GM12878 (cell line): ENCODE measurements around the gene DMAC2. TPM values are rescaled to one million over a fixed set of nuclear protein-coding genes. Genes with fewer than 3 reads are reported as not detected.

Experiments
- ATAC-seq: fragments of 200-7000 bp; cut with Tn5 transposase; 3 replicates; pipeline ENCODE4 v1.9.1; 2020; ENCODE audit warnings: mild to moderate bottlenecking, moderate library complexity
- BruUV-seq: library from RNA; stranded (reverse); fragments of 400-500 nt; replicated peaks from 2 replicates; lab custom pipeline; 2021; lab: Mats Ljungman, UMichigan
- CTCF ChIA-PET: fragments of 300-600 bp; sonication (Branson Sonifier 250); formaldehyde crosslinking; extraction: SDS; loops from one replicate; lab custom pipeline; 2021; ENCODE audit warnings: inconsistent platforms; lab: Yijun Ruan, JAX
- POLR2A ChIA-PET: fragments of 350-600 bp; formaldehyde crosslinking; extraction: SDS; loops from one replicate; lab custom pipeline; 2021; ENCODE audit warnings: inconsistent platforms; lab: Charles Lee
- RAD21 ChIA-PET: fragments of 300-600 bp; sonication (Branson Sonifier 250); formaldehyde crosslinking; loops from one replicate; lab custom pipeline; 2023; ENCODE audit warnings: antibody characterized with exemption; ENCODE audit not compliant: unreplicated experiment; lab: Charles Lee
- SMC1A ChIA-PET: fragments of 300-600 bp; sonication (Branson Sonifier 250); formaldehyde crosslinking; loops from one replicate; lab custom pipeline; 2023; ENCODE audit not compliant: unreplicated experiment, uncharacterized antibody; lab: Charles Lee
- DNase-seq: peaks from one replicate; pipeline ENCODE4 v3.0.0-alpha.2; 2011; ENCODE audit warnings: low read depth, low spot score
- FAIRE-seq: peaks from 3 replicates; lab custom pipeline; 2011; peaks lifted over from hg19 to GRCh38; lab: Jason Lieb, UNC
- H2AFZ ChIP-seq: 2 replicates; pipeline ENCODE4 v1.6.0; 2011; ENCODE audit warnings: low read depth, low read length, control low read depth; ENCODE audit not compliant: control insufficient read depth
- H3K27ac ChIP-seq: 2 replicates; pipeline ENCODE4 v1.5.1; 2011; ENCODE audit warnings: control low read depth; ENCODE audit not compliant: control insufficient read depth, insufficient read depth
- H3K27me3 ChIP-seq, 2 experiments: replicated peaks in 1 of 2; 2 replicates each; pipeline versions ENCODE4 v1.6.0 to v1.6.1; 2011; ENCODE audit warnings: low read length in 1 of 2; ENCODE audit not compliant: control insufficient read depth in 2 of 2, insufficient read depth in 2 of 2
- H3K36me3 ChIP-seq, 2 experiments: 2 replicates each; pipeline ENCODE4 v1.5.1; 2011; ENCODE audit warnings: low read length in 1 of 2; ENCODE audit not compliant: control insufficient read depth in 2 of 2, insufficient read depth in 2 of 2
- H3K4me1 ChIP-seq: 2 replicates; pipeline ENCODE4 v1.6.1; 2011; ENCODE audit warnings: mild to moderate bottlenecking, low read length, moderate library complexity, mixed read lengths; ENCODE audit not compliant: control insufficient read depth, insufficient read depth
- H3K4me2 ChIP-seq: 2 replicates; pipeline ENCODE4 v1.6.0; 2011; ENCODE audit warnings: control low read depth; ENCODE audit not compliant: control insufficient read depth, insufficient read depth
- H3K4me3 ChIP-seq: fragments of 200-600 bp; sonication (generic); 2 replicates; pipeline ENCODE4 v1.5.1; 2016
- H3K79me2 ChIP-seq: 2 replicates; pipeline ENCODE4 v1.6.0; 2011; ENCODE audit warnings: low read length; ENCODE audit not compliant: control insufficient read depth, insufficient read depth
- H3K9ac ChIP-seq: 2 replicates; pipeline ENCODE4 v1.8.0; 2011; ENCODE audit warnings: low read length, control low read depth, mixed read lengths; ENCODE audit not compliant: control insufficient read depth, insufficient read depth
- H3K9me3 ChIP-seq: replicated peaks from 3 replicates; pipeline ENCODE4 v1.5.1; 2011; ENCODE audit warnings: mild to moderate bottlenecking, low read length; ENCODE audit not compliant: control insufficient read depth, insufficient read depth
- H4K20me1 ChIP-seq: 2 replicates; pipeline ENCODE4 v1.6.0; 2011; ENCODE audit not compliant: control insufficient read depth, insufficient read depth
- DPF2 ChIP-seq: fragments of 450-650 bp; IDR thresholded peaks from 2 replicates; pipeline ENCODE4 v1.6.1; 2017; ENCODE audit warnings: mild to moderate bottlenecking
- EED ChIP-seq: sonication (generic); IDR thresholded peaks from 2 replicates; pipeline ENCODE4 v1.6.1; 2016; ENCODE audit warnings: antibody characterized with exemption, low read depth
- IKZF2 ChIP-seq, 2 experiments: fragments of 450-650 bp; IDR thresholded peaks; 2 replicates each; pipeline ENCODE4 v1.6.1; 2017; ENCODE audit warnings: mild to moderate bottlenecking in 2 of 2, moderate library complexity in 2 of 2
- LARP7 ChIP-seq: fragments of 450-650 bp; IDR thresholded peaks from 2 replicates; pipeline ENCODE4 v1.6.1; 2017; ENCODE audit warnings: mild to moderate bottlenecking
- NFIC ChIP-seq: IDR thresholded peaks from 2 replicates; pipeline ENCODE4 v1.6.1; 2012; ENCODE audit warnings: low read depth, mild to moderate bottlenecking, inconsistent platforms, low read length, moderate library complexity
- RB1 ChIP-seq: fragments of 450-650 bp; formaldehyde crosslinking; IDR thresholded peaks from 2 replicates; pipeline ENCODE4 v1.6.1; 2017; ENCODE audit warnings: mild to moderate bottlenecking, borderline replicate concordance
- RBBP5 ChIP-seq: fragments of 200-600 bp; sonication (generic); conservative IDR thresholded peaks from 2 replicates; pipeline ENCODE4 v1.6.1; 2016
- SMAD5 ChIP-seq: IDR thresholded peaks from 2 replicates; pipeline ENCODE4 v1.6.1; 2016; ENCODE audit warnings: antibody characterized with exemption, low read depth
- SMC3 ChIP-seq: IDR thresholded peaks from 2 replicates; pipeline ENCODE4 v1.6.1; 2011; ENCODE audit warnings: low read length, improper control_type of control experiment, borderline replicate concordance
- STAT1 ChIP-seq: fragments of 450-650 bp; conservative IDR thresholded peaks from 2 replicates; pipeline ENCODE4 v1.6.1; 2014; ENCODE audit warnings: antibody characterized with exemption, mild to moderate bottlenecking
- TAF1 ChIP-seq: IDR thresholded peaks from 2 replicates; pipeline ENCODE4 v1.6.1; 2011; ENCODE audit warnings: mild to moderate bottlenecking, low read depth, low read length, borderline replicate concordance
- TARDBP ChIP-seq: IDR thresholded peaks from 2 replicates; pipeline ENCODE4 v1.6.1; 2016; ENCODE audit warnings: borderline replicate concordance
- TCF7 ChIP-seq: IDR thresholded peaks from 2 replicates; pipeline ENCODE4 v1.6.1; 2014; ENCODE audit warnings: antibody characterized with exemption, borderline replicate concordance
- YBX1 ChIP-seq: fragments of 450-650 bp; IDR thresholded peaks from 2 replicates; pipeline ENCODE4 v1.6.1; 2016; ENCODE audit warnings: antibody characterized with exemption
- ZNF24 ChIP-seq: fragments of 450-650 bp; IDR thresholded peaks from 2 replicates; pipeline ENCODE4 v1.6.1; 2017; ENCODE audit warnings: antibody characterized with exemption, mild to moderate bottlenecking
- WGBS: methylation state at CpG from one replicate; pipeline ENCODE4 v1.1.6; 2016; ENCODE audit warnings: low lambda C conversion rate; ENCODE audit not compliant: insufficient replicate concordance, insufficient coverage; ENCODE audit errors: missing lambda C conversion rate; 5-methylcytosine and 5-hydroxymethylcytosine counted together
- in situ Hi-C: fragments of 300-500 bp; cut with MboI; formaldehyde crosslinking; loops from 9 replicates; pipeline ENCODE4 v1.14.3; 2018; ENCODE audit warnings: mixed read lengths
- intact Hi-C: fragments of 100-400 bp; cut with micrococcal nuclease; formaldehyde crosslinking; loops from one replicate; pipeline ENCODE4 v1.14.2; 2022; ENCODE audit not compliant: unreplicated experiment
- polyA plus RNA-seq, 11 experiments: library from polyadenylated mRNA; depleted of rRNA in 4 of 11; unstranded in 6 of 11; stranded (reverse) in 5 of 11; fragments of >200 nt; fragmentation: Nextera tagmentation in 4 of 11; fragmentation: Illumina TruSeq in 1 of 11; extraction: Ambion mirVana in 4 of 11; extraction: Trizol in 1 of 11; gene quantifications; 1 replicate in 1 of 11; 2 replicates in 10 of 11; pipeline versions ENCODE4 v1.2.1 to v1.2.3, GENCODE V29; 2011 to 2016; ENCODE audit warnings: inconsistent platforms in 2 of 11, missing spikeins in 2 of 11, low read depth in 1 of 11
- total RNA-seq, 4 experiments: library from RNA; depleted of rRNA in 3 of 4; stranded (reverse); fragments of >200 nt in 3 of 4; fragmentation: Illumina TruSeq in 1 of 4; extraction: Trizol in 1 of 4; gene quantifications; 2 replicates each; pipeline versions ENCODE4 v1.2.1 to v1.2.3, GENCODE V29; 2013 to 2021
- TF ChIP-seq, protein P1 (sequence below): fragments of 450-650 bp; IDR thresholded peaks from 2 replicates; pipeline ENCODE4 v1.6.1; 2017; ENCODE audit warnings: mild to moderate bottlenecking
- TF ChIP-seq, protein P2 (sequence below): fragments of 450-650 bp; IDR thresholded peaks from 2 replicates; pipeline ENCODE4 v1.6.1; 2017; ENCODE audit warnings: borderline replicate concordance

The DMAC2 gene
- total and polyA plus RNA-seq, 10 of the 15 experiments (the other 5 are each of a cell fraction or from before 2014, with no cell fraction given) = 10.8 to 57.2 (median 42.7) TPM

DNA sequence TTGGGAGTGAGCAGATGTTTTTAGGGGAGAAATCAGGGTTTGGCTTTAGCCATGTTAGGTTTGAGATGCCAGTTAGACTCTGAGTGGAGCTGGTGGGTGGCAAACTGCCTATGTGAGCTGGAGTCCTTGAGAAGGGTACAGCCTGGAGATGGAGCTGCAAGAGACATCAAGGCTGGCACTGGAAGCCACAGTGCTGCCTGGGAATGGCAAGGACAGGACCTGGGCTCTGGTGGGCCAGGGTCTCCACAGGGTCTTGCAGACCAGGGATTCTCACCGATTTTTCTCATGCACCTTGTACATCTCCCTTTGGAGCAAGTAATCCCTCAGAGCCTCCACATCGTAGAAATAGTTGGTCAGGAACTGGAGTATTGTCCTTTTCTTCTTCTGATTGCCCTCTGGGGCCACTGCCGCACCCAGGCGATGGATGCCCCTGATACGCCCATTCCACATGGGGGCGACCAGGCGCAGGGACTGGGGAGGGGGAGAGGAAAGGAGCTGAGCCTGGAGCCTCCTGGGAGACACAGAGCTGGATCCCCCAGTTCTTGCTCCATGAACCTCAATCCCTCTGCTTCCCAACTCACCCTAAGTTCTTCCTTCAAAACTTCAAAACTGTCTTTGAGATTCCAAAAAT lies 1.7 kb downstream of the DMAC2 start:
- H3K79me2 ChIP-seq = peaks cover 2% of the 10 kb centered on the region
- ChIA-PET RAD21 (interaction anchor here (1.2 kb wide), 1 partner anchor 9 kb away, joined by 4 read pairs; no protein-coding TSS in a partner anchor), POLR2A (interaction anchor here (0.5 to 0.6 kb wide), 2 partner anchors 84 to 304 kb away, joined by 3 to 5 read pairs; no protein-coding TSS in a partner anchor), CTCF (interaction anchor here (0.7 to 3.3 kb wide), 4 partner anchors 9 to 131 kb away, joined by 3 to 19 read pairs (median 4); no protein-coding TSS in a partner anchor), SMC1A (interaction anchor here (0.7 to 1.2 kb wide), 2 partner anchors 11 to 28 kb away, joined by 3 to 4 read pairs; no protein-coding TSS in a partner anchor)
- intact Hi-C loops = loop anchor here (5.0 kb wide), 1 partner anchor 236 kb away; no protein-coding TSS in a partner anchor
- peaks cover 2% of the 10 kb centered on the region in 2 experiments; a peak in 3 of 4 replicates for H3K36me3 ChIP-seq
- H3K4me1 ChIP-seq = no peaks in the 10 kb centered on the region
- DNase-seq (no peak), FAIRE-seq (no peak), ATAC-seq (no peak)
- TF ChIP-seq ZNF24 (no peak), DPF2 (no peak), EED (no peak), TARDBP (no peak), LARP7 (no peak), NFIC (no peak), STAT1 (no peak), SMAD5 (no peak), IKZF2 (IDR thresholded peaks at IDR 0.05) (no peak), YBX1 (no peak), RBBP5 (no peak), SMC3 (no peak), RB1 (no peak), TCF7 (no peak), TAF1 (no peak)
- TF ChIP-seq, protein P1, sequence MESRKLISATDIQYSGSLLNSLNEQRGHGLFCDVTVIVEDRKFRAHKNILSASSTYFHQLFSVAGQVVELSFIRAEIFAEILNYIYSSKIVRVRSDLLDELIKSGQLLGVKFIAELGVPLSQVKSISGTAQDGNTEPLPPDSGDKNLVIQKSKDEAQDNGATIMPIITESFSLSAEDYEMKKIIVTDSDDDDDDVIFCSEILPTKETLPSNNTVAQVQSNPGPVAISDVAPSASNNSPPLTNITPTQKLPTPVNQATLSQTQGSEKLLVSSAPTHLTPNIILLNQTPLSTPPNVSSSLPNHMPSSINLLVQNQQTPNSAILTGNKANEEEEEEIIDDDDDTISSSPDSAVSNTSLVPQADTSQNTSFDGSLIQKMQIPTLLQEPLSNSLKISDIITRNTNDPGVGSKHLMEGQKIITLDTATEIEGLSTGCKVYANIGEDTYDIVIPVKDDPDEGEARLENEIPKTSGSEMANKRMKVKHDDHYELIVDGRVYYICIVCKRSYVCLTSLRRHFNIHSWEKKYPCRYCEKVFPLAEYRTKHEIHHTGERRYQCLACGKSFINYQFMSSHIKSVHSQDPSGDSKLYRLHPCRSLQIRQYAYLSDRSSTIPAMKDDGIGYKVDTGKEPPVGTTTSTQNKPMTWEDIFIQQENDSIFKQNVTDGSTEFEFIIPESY = no peak
- TF ChIP-seq, protein P2, sequence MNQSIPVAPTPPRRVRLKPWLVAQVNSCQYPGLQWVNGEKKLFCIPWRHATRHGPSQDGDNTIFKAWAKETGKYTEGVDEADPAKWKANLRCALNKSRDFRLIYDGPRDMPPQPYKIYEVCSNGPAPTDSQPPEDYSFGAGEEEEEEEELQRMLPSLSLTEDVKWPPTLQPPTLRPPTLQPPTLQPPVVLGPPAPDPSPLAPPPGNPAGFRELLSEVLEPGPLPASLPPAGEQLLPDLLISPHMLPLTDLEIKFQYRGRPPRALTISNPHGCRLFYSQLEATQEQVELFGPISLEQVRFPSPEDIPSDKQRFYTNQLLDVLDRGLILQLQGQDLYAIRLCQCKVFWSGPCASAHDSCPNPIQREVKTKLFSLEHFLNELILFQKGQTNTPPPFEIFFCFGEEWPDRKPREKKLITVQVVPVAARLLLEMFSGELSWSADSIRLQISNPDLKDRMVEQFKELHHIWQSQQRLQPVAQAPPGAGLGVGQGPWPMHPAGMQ = no peak
- H2AFZ ChIP-seq = no peak overlapping the region
- H3K4me3 ChIP-seq = no peak overlapping the region
- no peak overlapping the region for H3K27ac ChIP-seq
- H3K9me3 ChIP-seq = no peaks in the 10 kb centered on the region
- no peak overlapping the region; the same call in 1 of the 2 replicates for H3K4me2 ChIP-seq
- no TSS peak for BruUV-seq
- no peaks in the 10 kb centered on the region for H3K27me3 ChIP-seq
- in situ Hi-C loops = no loop called here
- 95% methylated on average over 7 of the region's 7 CpGs for WGBS
- no peak overlapping the region for H3K9ac ChIP-seq
- H4K20me1 ChIP-seq = no peaks in the 10 kb centered on the region
